Left cardiac atrium (tissue), 4 donors: ENCODE data around the gene ABCA1. TPM values are rescaled to one million over a fixed set of nuclear protein-coding genes. Genes with fewer than 3 reads are reported as not detected.
"Not testable (repeated sequence)": the region's sequence is repeated elsewhere in the genome, so short reads cannot be mapped to it uniquely, and the experiment has no call there.

Experiments
- ATAC-seq, 2 donors: fragments of 200-7000 bp; cut with Tn5 transposase; one replicate each; pipeline ENCODE4 v1.9.1; 2020; ENCODE audit warnings: mild to moderate bottlenecking in 2 of 2, moderate library complexity in 2 of 2
- DNase-seq: peaks from one replicate; pipeline ENCODE4 v3.0.0-alpha.2; 2020
- intact Hi-C, 2 donors: fragments of 100-400 bp; cut with DNase I; formaldehyde crosslinking; loops; one replicate each; pipeline versions ENCODE4 v1.14.1 to v1.15.1; 2022 to 2023
- long read RNA-seq: library from polyadenylated mRNA; unstranded; transcript quantifications from one replicate; pipeline ENCODE4 v2.0.0, GENCODE V29; 2021
- total RNA-seq, 2 donors: library from RNA; stranded (reverse); fragmentation: NEBNext Ultra II Directional; extraction: Animal tissue kit (Norgen Biotek cat#: 25700); gene quantifications; one replicate each; pipeline ENCODE4 v1.2.1, GENCODE V29; 2021
- donor health status: DM: no; HTN: yes; CAD: no.
- donor health status: DM: no; HTN: yes; CAD: no; lungs with severe emphysema.
- donor health status: DM: yes; HTN: yes; CAD: no.
- donor health status: Dilated cardiomyopathy.

Gene ABCA1, protein sequence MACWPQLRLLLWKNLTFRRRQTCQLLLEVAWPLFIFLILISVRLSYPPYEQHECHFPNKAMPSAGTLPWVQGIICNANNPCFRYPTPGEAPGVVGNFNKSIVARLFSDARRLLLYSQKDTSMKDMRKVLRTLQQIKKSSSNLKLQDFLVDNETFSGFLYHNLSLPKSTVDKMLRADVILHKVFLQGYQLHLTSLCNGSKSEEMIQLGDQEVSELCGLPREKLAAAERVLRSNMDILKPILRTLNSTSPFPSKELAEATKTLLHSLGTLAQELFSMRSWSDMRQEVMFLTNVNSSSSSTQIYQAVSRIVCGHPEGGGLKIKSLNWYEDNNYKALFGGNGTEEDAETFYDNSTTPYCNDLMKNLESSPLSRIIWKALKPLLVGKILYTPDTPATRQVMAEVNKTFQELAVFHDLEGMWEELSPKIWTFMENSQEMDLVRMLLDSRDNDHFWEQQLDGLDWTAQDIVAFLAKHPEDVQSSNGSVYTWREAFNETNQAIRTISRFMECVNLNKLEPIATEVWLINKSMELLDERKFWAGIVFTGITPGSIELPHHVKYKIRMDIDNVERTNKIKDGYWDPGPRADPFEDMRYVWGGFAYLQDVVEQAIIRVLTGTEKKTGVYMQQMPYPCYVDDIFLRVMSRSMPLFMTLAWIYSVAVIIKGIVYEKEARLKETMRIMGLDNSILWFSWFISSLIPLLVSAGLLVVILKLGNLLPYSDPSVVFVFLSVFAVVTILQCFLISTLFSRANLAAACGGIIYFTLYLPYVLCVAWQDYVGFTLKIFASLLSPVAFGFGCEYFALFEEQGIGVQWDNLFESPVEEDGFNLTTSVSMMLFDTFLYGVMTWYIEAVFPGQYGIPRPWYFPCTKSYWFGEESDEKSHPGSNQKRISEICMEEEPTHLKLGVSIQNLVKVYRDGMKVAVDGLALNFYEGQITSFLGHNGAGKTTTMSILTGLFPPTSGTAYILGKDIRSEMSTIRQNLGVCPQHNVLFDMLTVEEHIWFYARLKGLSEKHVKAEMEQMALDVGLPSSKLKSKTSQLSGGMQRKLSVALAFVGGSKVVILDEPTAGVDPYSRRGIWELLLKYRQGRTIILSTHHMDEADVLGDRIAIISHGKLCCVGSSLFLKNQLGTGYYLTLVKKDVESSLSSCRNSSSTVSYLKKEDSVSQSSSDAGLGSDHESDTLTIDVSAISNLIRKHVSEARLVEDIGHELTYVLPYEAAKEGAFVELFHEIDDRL (N-terminal part only)
- 10 to 100 TPM in 1 of 2 donors, 1 to 10 TPM in 1; 8.3 to 19.8 TPM for total RNA-seq
- long read RNA-seq: 0 reads

DNA sequence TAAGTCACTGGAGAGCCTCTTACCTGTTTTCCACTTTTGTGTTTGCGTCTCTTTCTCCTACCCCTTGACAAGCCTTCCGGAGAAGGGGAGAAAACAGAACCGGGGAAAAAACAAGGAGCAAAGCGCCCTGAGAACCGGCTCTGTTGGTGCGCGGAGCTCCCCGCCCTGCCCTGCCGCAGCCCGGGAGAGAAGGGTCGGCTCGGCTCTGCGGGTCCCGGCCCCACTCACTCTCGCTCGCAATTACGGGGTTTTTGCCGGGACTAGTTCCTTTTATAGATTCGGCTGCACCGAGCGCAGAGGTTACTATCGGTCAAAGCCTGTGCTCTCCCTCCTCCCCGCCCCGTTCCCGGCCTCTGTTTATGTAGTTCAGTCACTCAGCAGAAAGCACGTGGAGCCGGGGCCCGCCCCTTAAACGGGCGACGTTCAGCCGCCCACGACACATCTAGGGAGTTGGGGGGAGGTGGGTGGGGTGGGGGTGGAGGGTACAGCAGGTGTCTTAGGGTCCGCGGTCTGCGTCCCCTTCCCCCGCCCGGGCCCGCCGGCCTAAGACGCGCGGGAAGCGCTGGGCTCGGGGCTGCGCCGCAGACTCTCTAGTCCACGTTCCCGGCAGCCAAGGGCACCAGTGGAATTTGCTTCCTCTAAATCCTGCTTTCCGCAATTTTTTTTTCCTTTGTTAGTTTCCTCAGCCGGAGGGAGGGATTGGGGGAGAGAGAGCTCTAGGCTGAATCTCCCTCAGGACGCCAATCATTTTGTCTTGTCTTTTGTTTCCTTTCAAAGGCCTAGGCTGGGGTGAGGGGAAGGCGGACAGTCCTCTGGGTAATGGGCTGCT, at the start of gene ABCA1:
ABCA1 (minus strand) TSS at position 244 of the 829 bp plus-strand sequence. CDS start 24,476 bp downstream, outside the sequence.
- ATAC-seq: peak; percentile 87 to 89
- intact Hi-C loops: loop anchor here (2.0 to 10.0 kb wide), 4 partner anchors 41 to 487 kb away; no protein-coding TSS in a partner anchor
- peak; percentile 93 for DNase-seq

DNA sequence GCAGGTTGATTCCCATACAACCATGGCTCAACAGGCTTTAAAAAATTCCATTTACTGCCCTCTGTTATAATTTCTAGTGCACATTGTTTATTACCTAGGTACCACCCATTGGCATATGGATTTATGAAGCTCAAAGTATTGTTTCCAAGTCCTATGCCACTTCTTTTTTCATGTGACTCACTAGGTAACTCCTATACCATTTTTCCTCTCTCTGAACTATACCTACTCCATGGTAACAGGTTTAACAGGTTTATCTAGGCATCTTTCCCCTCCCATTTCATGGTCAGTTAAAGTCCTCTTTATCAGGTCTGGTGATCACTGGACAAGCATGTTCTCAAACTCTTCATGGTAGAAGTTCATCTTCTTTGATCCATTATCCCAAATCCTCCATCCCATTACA, 49.6 kb upstream of the ABCA1 start:
- DNase-seq (no peak), ATAC-seq (no peak)
- intact Hi-C loops: no loop called here

DNA sequence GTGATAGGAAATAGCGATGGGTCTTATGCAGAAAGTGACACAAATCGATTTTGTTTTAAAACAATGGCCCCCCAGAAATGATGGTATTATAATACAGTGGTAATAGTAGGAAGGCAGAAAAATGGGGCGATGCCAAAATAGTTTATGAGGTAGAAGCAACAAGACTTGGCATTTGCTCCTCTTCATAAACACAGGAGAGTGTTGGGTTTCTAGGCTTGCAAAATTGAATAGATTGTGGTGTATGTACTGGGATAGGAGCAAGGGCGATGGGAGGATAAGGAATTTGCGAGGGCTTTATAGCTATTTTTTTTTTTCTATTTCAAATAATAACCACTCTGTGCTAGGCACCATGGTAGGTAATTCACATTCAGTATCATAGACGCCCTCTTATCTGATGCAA, 49.2 kb upstream of the ABCA1 start:
- DNase-seq (no peak), ATAC-seq (no peak)
- intact Hi-C loops: no loop called here

DNA sequence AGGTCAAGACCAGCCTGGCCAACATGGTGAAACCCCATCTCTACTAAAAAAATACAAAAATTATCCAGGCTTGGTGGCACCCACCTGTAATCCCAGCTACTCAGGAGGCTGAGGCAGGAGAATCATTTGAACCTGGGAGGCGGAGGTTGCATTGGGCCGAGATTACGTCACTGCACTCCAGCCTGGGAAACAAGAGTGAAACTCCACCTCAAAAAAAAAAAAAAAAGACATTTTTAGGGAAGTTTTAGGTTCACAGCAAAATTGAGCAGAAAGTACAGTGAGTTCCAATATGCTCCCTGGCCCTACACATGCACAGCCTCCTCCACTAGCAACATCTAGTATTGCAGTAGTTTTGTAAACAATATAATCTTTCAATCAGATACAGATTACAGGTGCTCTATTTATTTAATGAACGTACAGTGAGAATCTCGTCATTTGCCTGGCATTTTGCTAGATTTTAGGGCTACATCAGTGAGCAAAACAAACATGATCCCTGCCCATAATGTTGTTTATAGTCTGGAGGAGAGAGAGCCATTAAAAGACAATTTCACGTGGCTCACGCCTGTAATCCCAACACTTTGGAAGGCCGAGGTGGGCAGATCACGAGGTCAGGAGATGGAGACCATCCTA, 48.1 kb upstream of the ABCA1 start:
- DNase-seq, ATAC-seq, intact Hi-C loops: not testable (repeated sequence)

DNA sequence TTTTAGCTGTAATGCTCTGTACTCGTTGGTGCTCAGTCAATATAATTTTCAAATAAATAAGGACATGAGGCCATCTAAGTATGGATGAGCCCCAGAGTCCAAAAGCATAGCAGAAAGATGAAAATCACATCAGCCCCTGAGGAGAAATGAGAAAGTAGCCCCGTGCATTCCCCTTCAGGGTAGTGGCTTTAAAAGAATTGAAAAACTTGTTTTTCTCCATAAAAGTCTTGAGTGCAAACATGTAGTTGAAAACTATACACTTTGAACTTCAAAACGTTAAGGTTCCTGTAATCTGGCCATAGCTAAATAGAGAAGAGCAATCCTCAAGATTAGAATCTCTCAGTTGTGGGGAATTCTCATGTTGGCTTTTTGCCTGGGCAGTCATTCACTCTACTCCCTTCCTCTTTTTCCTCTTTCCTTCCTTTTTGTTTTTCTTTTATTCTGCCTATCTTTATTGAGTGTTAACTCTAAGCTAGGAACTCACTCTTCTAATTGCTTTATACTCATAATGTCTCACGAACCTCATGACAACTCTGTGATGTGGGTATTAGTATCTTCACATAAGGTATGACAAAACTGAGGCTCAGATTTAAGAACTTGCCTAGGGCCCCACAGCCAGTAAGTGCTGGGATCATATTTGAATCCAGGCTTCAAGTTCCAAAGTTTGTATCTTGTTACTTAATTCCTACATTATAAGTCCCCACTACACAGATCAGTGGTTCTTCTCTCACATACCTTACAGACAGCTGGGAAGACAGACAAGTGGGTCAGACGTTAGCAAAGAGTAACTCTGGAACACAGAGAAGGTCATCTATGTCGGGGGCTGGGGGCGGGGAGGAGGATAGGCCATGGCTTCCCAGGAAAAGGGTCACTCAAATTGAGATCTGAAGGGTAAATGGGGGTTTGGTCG, 46.4 kb upstream of the ABCA1 start:
- no peak for DNase-seq
- ATAC-seq: no peak
- intact Hi-C loops: no loop called here

DNA sequence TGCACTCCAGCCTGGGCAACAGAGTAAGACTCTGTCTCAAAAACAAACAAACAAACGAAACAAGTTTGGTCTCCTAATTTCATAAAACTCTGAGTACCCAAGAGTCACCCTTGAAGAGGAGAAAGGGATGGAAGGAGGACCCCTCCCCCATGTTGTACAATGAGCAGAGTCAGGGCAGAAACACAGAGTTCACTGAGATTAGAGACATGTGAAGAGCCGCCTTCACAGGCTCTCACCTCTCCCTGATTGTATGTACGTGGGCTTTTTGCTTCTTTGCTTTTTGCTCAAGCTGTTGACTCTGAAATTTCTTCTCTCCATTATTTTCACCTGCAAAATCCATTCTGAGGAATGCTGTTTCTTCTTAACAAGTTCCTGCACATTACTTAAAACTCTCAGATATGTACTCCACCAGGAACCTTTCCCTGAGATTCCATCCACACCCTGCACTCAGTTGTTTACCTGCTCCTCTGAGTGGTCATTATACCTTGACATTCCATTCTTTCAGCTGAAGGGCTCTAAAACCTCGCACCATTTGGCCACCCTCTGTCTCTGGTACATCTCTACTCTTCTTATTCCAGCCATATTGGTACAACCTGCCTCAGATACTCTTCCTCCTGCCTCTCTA, 44.4 kb upstream of the ABCA1 start:
- intact Hi-C loops: no loop called here
- DNase-seq: no peak
- no peak for ATAC-seq

DNA sequence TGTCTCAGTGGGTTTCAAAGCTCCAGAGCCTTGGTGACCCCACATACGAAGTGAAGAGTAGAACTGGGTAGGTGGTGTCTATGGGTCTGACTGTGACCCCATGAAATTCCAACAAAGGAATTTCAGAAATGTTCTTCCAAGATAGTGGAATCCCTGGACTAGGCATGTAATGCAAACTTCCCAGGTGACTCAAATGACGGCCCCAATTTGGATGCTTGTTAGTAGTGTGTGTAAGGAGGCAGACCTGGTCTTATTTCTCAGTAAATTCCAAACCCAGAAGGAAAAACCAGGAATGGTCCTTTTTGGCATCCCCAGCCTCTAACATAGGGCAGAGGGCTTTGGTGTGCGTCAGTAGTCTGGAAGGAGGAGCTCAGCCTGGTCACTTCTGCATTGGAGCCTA, 43.6 kb upstream of the ABCA1 start:
- ATAC-seq: no peak
- DNase-seq: no peak
- intact Hi-C loops: no loop called here

DNA sequence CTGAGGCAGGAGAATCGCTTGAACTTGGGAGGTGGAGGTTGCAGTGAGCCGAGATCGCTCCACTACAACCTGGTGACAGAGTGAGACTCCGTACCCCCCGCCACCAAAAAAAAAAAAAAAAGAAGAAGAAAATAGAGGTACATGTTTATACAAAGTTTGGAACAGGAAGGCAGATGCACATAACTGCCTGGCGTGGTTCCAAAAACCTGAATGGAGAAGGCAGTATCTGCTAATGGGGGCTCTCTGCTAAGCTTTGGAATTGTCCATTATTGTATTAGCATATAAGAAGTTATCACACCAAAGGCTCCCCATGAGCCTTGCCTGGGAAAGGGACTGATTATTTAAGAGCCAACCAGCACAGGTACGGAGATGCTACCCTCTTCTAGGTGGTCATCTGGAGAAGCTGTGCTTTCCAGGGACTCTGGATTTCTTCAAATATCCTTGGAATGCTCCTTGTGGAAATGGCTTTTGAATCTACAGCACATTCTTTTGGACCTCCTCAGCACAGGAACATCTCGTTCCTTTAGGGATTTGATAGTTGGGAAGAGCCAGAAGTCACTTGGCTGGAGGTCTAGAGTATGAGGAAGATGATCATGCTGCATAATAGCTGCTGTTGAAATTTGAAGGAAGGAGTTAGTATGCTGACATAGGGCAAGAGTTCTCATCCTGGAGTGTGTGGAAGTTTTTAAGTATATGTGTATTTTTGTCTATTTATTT, 42.5 kb upstream of the ABCA1 start:
- intact Hi-C loops: no loop called here
- DNase-seq: no peak
- ATAC-seq: no peak

DNA sequence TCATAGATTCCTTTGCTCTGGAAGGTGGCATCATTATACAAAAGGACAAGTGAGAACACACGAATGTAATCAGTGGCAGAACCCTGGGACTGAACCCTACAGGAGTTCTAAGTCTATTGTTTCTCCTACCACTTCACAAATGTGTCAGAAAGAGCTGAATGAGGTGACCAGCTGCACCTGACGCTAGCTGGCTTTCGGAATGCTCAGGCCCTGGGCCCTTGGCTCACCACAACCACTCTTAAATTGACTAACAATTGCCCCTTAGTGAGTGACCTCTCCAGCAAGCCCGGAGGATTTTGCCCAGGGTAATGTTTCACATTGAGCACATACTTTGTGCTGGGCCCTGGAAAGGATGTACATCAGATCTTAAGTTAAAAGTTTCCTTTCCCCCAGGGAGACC, 41.2 kb upstream of the ABCA1 start:
- intact Hi-C loops: loop anchor here in 1 of 2 donors (2.0 kb wide), 2 partner anchors 22 to 40 kb away; partner anchors contain the start of gene ABCA1

DNA sequence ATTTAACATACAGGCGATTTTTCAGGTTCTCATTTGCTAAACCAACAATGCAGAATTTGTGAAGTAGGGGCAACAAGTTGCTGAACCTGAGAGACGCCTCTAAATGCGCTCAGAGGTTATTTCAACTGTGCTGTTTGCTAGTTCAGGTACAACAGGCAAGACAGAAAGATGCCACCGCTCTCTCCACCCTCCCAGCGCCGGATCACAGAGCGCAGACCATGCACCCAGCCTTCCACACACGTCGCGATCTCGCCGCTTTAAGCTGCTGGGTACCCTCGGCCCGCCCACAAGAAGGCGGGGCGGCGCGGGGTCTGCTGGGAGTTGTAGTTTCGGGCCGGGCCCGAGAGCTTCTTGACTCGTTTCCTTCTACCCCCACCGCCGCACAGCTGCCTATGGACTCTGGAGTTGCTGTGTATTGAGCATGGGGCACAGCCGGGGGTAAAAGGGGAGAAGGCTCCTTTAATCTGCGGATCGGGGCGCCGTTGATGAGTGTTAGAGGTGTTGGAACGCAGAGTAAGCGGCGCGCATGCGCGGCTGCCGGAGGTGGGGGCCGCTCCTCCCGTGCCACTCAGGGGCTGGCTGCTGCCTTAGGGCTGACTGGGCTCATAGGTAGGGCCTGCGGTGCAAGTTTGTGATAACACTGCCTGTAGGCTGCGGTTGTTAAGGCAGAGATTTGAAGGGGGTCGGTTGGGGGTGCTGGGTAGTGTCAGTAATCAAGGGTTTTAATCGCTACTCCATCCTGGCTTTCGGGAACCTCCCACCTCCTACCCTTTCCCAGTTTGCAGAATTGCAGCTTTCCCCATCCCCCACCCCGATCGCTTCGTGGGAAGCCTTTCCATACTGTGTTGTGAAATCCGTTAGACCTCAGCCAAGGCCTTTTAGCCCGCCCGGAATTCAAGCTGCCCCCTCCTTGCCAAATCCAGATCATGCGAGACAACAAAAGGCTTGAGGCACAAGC, 40.3 kb upstream of the ABCA1 start:
- peak; percentile 95 to 99 for ATAC-seq
- intact Hi-C loops: loop anchor here in 1 of 2 donors (2.0 kb wide), 2 partner anchors 22 to 40 kb away; partner anchors contain the start of gene ABCA1
- DNase-seq: peak; percentile 92

More for the DNA sequence above, 41.2 kb upstream of the ABCA1 start:
- no peak for ATAC-seq
- DNase-seq: no peak

DNA sequence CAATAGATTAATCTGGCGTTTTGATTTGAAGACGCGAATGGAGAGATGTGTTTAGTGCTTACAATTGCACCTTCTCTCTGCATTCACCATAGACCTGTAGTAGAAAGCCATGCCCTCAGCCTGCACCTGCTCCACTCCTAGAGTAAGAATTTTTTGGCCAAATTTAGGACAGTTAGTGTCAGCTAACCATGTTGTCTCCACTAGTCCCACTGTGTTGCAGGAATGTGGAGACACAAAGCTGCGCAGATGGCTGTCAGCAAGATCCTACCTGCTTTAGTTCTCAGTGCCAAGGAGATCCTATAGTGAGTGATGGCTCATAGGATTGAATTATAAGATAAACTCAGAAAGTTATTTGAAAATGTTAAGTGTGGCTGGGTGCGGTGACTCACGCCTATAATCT, 35.1 kb upstream of the ABCA1 start:
- DNase-seq (no peak), ATAC-seq (no peak)
- intact Hi-C loops: no loop called here

DNA sequence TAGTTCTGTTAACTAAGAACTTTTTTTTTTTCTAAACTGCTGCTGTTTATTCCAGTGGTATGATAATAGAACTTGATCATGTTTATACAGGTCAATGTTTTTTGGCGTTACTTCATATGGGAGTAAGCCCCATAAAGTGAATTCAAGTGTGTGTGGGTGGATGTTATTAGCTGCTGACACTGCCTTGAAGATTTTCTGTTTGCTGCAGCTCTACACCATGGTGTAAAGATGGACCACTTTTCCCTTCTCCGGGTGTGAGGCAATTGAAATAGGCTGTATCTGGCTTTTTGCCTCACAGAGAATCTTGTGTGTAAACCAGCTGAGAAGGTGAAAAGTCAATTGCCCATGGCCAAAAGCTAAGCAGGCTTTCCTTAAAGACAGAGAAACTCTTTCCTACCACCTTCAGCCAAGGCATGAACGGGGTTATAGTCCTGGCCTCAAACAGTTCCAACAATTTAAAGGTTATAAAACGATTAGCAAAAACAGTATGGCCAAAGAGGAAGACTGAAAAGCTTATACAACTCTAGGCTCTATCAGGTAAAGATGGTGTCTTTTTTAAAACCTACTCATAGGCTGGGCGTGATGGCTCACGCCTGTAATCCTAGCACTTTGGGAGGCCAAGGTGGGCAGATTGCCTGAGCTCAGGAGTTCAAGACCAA, 33.9 kb upstream of the ABCA1 start:
- DNase-seq (no peak), ATAC-seq (peak in 1 of 2 donors; percentile 50)
- intact Hi-C loops: no loop called here

DNA sequence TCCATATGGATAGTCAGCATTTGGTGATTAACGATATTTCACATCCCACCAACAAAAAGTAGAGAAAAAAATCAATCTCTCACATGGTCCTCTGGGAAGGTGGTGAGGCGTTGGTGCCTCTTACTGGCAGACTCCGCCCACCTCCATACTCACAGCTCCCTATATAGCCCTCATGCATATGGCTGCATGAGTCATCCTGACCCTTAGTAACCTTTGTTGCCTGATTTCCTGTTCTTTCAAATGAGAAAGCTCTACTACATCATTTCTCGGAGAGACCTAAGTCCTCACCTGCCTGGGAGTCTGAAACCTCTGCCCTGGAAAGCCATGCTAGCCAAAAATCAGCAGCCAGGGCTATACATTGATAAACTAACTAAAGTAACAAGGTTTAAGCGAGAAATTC, 33.3 kb upstream of the ABCA1 start:
- no peak for DNase-seq
- intact Hi-C loops: no loop called here
- ATAC-seq: peak in 1 of 2 donors; percentile 44

DNA sequence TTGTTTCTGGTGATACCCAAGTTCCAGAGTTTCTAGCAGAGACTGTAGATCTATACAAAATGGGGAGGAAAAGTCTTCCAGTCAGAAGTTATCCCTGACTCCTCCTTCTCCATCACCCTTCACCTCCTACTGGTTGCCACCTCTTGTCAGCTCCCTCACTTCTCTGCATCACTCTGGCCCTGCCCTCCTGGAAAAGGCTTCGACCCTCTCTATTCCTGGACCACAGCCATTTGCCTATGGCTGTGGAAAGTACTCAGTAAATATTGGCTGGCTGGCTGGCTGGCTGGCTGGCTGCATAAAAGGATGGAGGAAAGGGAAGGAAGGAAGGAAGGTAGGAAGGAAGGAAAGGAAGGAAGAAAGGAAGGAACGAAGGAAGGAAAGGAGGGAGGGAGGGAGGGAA, 32.7 kb upstream of the ABCA1 start:
- intact Hi-C loops: no loop called here
- ATAC-seq: no peak
- no peak for DNase-seq
